Calu3 (cell line): ENCODE results near the gene ZNF491. TPM values are rescaled to one million over a fixed set of nuclear protein-coding genes. Genes with fewer than 3 reads are reported as not detected.
A peak's percentile ranks its signal among the peaks of the same experiment; 100 is the strongest.

Experiments used
- Bru-seq: library from RNA; stranded (reverse); fragments of 400-500 nt; gene quantifications from one replicate; lab custom pipeline; 2021; lab: Mats Ljungman, UMichigan
- BruChase-seq, 2 experiments: library from RNA; stranded (reverse); fragments of 400-500 nt; gene quantifications; one replicate each; lab custom pipeline; 2021; lab: Mats Ljungman, UMichigan
- BruUV-seq: library from RNA; stranded (reverse); fragments of 400-500 nt; replicated peaks from 2 replicates; lab custom pipeline; 2021; lab: Mats Ljungman, UMichigan
- CTCF ChIA-PET: fragments of 300-600 bp; sonication (Branson Sonifier 250); formaldehyde crosslinking; loops from one replicate; lab custom pipeline; 2022; ENCODE audit warnings: antibody characterized with exemption; lab: Charles Lee
- DNase-seq: peaks from one replicate; pipeline ENCODE4 v3.0.0; 2022
- H3K27ac Mint-ChIP-seq: one replicate; pipeline ENCODE4 v1.8.0; 2022; ENCODE audit warnings: mixed read lengths; ENCODE audit not compliant: unreplicated experiment
- H3K27me3 Mint-ChIP-seq: one replicate; pipeline ENCODE4 v1.8.0; 2022; ENCODE audit warnings: mixed read lengths; ENCODE audit not compliant: unreplicated experiment
- H3K36me3 Mint-ChIP-seq: one replicate; pipeline ENCODE4 v1.8.0; 2022; ENCODE audit warnings: mild to moderate bottlenecking, moderate library complexity, mixed read lengths; ENCODE audit not compliant: insufficient read depth, unreplicated experiment
- H3K4me1 Mint-ChIP-seq: one replicate; pipeline ENCODE4 v1.8.0; 2022; ENCODE audit warnings: mild to moderate bottlenecking, low read depth, mixed read lengths; ENCODE audit not compliant: unreplicated experiment
- H3K4me3 Mint-ChIP-seq: one replicate; pipeline ENCODE4 v1.8.0; 2022; ENCODE audit warnings: mild to moderate bottlenecking, low read depth, moderate library complexity, mixed read lengths; ENCODE audit not compliant: unreplicated experiment
- H3K9me3 Mint-ChIP-seq: one replicate; pipeline ENCODE4 v1.8.0; 2022; ENCODE audit warnings: low read depth, mixed read lengths; ENCODE audit not compliant: unreplicated experiment
- CTCF ChIP-seq: fragments of 200-600 bp; IDR thresholded peaks from one replicate; pipeline ENCODE4 v1.8.0; 2022; ENCODE audit warnings: antibody characterized with exemption; ENCODE audit not compliant: unreplicated experiment
- intact Hi-C: fragments of 100-400 bp; cut with micrococcal nuclease; formaldehyde crosslinking; loops from one replicate; pipeline ENCODE4 v1.10.0; 2022; ENCODE audit not compliant: unreplicated experiment
- long read RNA-seq: library from polyadenylated mRNA; stranded (forward); transcript quantifications from one replicate; pipeline ENCODE4 v2.0.0, GENCODE V29; 2022
- total RNA-seq: library from RNA; stranded (reverse); gene quantifications from 2 replicates; pipeline ENCODE4 v1.2.3, GENCODE V29; 2022

ZNF491 gene
- total RNA-seq (0.24 and 0.92 TPM in 2 replicates), Bru-seq, nascent RNA (percentile 24 among the genes with signal in this experiment), BruChase-seq, experiment 1, labeled RNA remaining after a 6-hour chase (percentile 35 among the genes with signal in this experiment), BruChase-seq, experiment 2, labeled RNA remaining after a 2-hour chase (percentile 32 among the genes with signal in this experiment)
- long read RNA-seq = 0 reads

- intact Hi-C loops = loop anchor here (2.0 kb wide), 1 partner anchor 190 kb away; no protein-coding TSS in a partner anchor
- no TSS peak for BruUV-seq
- peak within 1 kb of the TSS; percentile 77 for H3K4me3 Mint-ChIP-seq
- H3K9me3 Mint-ChIP-seq = peaks cover 4% of the 10 kb centered on the region
- peak; percentile 79 for DNase-seq
- CTCF ChIA-PET = interaction anchor here (1.0 to 2.3 kb wide), 4 partner anchors 13 to 342 kb away, joined by 3 to 19 read pairs (median 13); partner anchors contain the start of genes ZNF20 and ZNF700
- H3K27me3 Mint-ChIP-seq = no peaks in the 10 kb centered on the region
- H3K4me1 Mint-ChIP-seq = no peaks in the 10 kb centered on the region
- H3K36me3 Mint-ChIP-seq = peaks cover 14% of the 10 kb centered on the region
- TF ChIP-seq CTCF = no peak
- H3K27ac Mint-ChIP-seq = no peak within 1 kb of the TSS
These were observed at the start of gene ZNF491 for GRCh38 chr19:11798391-11799330. TSS of gene ZNF491 (plus strand) at chr19:11798523. CDS start at chr19:11805954, 7,431 bp downstream.

- Mint-ChIP-seq H3K4me3 (no peak overlapping the region), H3K4me1 (no peaks in the 10 kb centered on the region), H3K36me3 (no peaks in the 10 kb centered on the region), H3K27ac (no peak overlapping the region), H3K27me3 (no peaks in the 10 kb centered on the region), H3K9me3 (peaks cover 2% of the 10 kb centered on the region)
- DNase-seq = no peak
- TF ChIP-seq CTCF = no peak
- intact Hi-C loops = no loop called here
- no TSS peak for BruUV-seq
- CTCF ChIA-PET = no interaction called here
These were observed 48.6 kb upstream of the ZNF491 start for GRCh38 chr19:11749751-11750150.

GRCh38 chr19:11752244-11752736, 46.0 kb upstream of the ZNF491 start:
- H3K4me3 Mint-ChIP-seq = no peak overlapping the region
- no peaks in the 10 kb centered on the region for H3K27me3 Mint-ChIP-seq
- CTCF ChIA-PET = no interaction called here
- DNase-seq = no peak
- BruUV-seq = no TSS peak
- no peaks in the 10 kb centered on the region for H3K9me3 Mint-ChIP-seq
- H3K36me3 Mint-ChIP-seq = no peaks in the 10 kb centered on the region
- H3K4me1 Mint-ChIP-seq = no peaks in the 10 kb centered on the region
- no peak overlapping the region for H3K27ac Mint-ChIP-seq
- intact Hi-C loops = no loop called here
- no peak for TF ChIP-seq CTCF

- no peak for DNase-seq
- no peak overlapping the region for H3K4me3 Mint-ChIP-seq
- BruUV-seq = no TSS peak
- no peak for TF ChIP-seq CTCF
- intact Hi-C loops = no loop called here
- H3K36me3 Mint-ChIP-seq = no peaks in the 10 kb centered on the region
- no peaks in the 10 kb centered on the region for H3K9me3 Mint-ChIP-seq
- no peaks in the 10 kb centered on the region for H3K27me3 Mint-ChIP-seq
- CTCF ChIA-PET = no interaction called here
- no peak overlapping the region for H3K27ac Mint-ChIP-seq
- no peaks in the 10 kb centered on the region for H3K4me1 Mint-ChIP-seq
These were observed 43.7 kb upstream of the ZNF491 start for GRCh38 chr19:11754663-11755062.
